Ishikawa (cell line): Measurements from ENCODE around the gene NOTCH2.

Experiments used
- CEBPB ChIP-seq: IDR thresholded peaks from 2 replicates; pipeline ENCODE4 v1.6.1; 2012
- CREB1 ChIP-seq: IDR thresholded peaks from 2 replicates; pipeline ENCODE4 v1.6.1; 2012; ENCODE audit warnings: low read depth
- EGR1 ChIP-seq: IDR thresholded peaks from 2 replicates; pipeline ENCODE4 v1.6.1; 2012
- EP300 ChIP-seq: IDR thresholded peaks from 2 replicates; pipeline ENCODE4 v1.6.1; 2012; ENCODE audit warnings: borderline replicate concordance
- FOXM1 ChIP-seq: IDR thresholded peaks from 2 replicates; pipeline ENCODE4 v1.6.1; 2012; ENCODE audit warnings: low read depth, borderline replicate concordance
- NFIC ChIP-seq: IDR thresholded peaks from 2 replicates; pipeline ENCODE4 v1.6.1; 2012
- RAD21 ChIP-seq: IDR thresholded peaks from 2 replicates; pipeline ENCODE4 v1.6.1; 2012; ENCODE audit warnings: low read depth
- TAF1 ChIP-seq: IDR thresholded peaks from 2 replicates; pipeline ENCODE4 v1.6.1; 2012; ENCODE audit warnings: low read depth, mild to moderate bottlenecking
- TCF12 ChIP-seq: IDR thresholded peaks from 2 replicates; pipeline ENCODE4 v1.6.1; 2012; ENCODE audit warnings: low read depth
- TEAD4 ChIP-seq: IDR thresholded peaks from 2 replicates; pipeline ENCODE4 v1.6.1; 2012
- YY1 ChIP-seq: IDR thresholded peaks from 2 replicates; pipeline ENCODE4 v1.6.1; 2012; ENCODE audit warnings: low read depth
- ZBTB7A ChIP-seq: IDR thresholded peaks from 2 replicates; pipeline ENCODE4 v1.6.1; 2012; ENCODE audit warnings: low read depth
- TF ChIP-seq, protein P1 (sequence below): IDR thresholded peaks from 2 replicates; pipeline ENCODE4 v1.6.1; 2012
- TF ChIP-seq, protein P2 (sequence below): IDR thresholded peaks from 2 replicates; pipeline ENCODE4 v1.6.1; 2012
- TF ChIP-seq, protein P3 (sequence below): IDR thresholded peaks from 2 replicates; pipeline ENCODE4 v1.6.1; 2012; ENCODE audit warnings: low read depth, mild to moderate bottlenecking

The NOTCH2 gene

DNA sequence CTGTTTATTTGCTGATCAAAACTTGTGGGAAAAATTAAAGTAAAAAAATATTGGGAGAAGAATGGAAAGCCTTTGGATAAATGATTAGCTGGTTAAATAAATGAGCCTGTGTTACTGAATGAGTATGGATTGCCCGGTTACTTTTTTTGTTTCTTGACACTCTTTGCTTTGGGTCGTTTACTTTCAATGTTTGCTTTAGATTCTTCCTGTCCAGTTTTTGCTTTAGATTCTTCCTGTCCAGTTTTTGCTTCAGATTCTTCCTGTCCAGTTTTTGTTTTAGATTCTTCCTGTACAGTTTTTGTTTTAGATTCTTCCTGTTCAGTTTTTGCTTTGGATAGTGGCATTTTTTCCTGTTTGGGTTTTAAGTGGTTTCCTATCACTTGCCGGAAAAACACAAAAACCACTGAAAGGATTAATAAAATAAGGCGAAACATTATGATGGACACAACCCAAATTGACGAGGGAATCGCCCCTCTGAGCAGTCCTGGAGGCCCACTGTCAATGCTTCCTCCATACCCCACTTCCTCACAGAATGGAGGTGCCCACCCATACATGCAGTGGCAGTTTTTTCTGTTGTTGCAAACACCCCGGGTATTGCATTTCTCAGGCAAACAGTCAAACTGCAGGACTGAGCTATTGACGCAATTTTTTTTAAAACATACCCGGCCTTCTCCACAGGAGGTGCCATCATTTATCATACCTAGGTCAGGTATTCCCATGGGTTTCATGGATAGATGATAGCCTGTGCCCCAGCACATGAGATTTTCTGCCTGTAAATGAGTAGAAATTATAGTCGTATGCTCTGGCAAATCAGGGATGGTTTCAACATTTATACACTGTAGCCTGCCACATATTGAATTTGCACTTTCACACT, 175.4 kb downstream of the NOTCH2 start:
- TF ChIP-seq NFIC, result no peak
- TF ChIP-seq YY1, result no peak
- no peak for TF ChIP-seq CREB1
- no peak for TF ChIP-seq TCF12
- TF ChIP-seq, protein P1, sequence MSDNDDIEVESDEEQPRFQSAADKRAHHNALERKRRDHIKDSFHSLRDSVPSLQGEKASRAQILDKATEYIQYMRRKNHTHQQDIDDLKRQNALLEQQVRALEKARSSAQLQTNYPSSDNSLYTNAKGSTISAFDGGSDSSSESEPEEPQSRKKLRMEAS, result no peak
- TF ChIP-seq TEAD4, result no peak
- no peak for TF ChIP-seq CEBPB
- TF ChIP-seq, protein P2, sequence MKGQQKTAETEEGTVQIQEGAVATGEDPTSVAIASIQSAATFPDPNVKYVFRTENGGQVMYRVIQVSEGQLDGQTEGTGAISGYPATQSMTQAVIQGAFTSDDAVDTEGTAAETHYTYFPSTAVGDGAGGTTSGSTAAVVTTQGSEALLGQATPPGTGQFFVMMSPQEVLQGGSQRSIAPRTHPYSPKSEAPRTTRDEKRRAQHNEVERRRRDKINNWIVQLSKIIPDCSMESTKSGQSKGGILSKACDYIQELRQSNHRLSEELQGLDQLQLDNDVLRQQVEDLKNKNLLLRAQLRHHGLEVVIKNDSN, result no peak
- TF ChIP-seq EGR1, result no peak
- TF ChIP-seq RAD21, result no peak
- no peak for TF ChIP-seq EP300
- no peak for TF ChIP-seq TAF1
- TF ChIP-seq, protein P3, sequence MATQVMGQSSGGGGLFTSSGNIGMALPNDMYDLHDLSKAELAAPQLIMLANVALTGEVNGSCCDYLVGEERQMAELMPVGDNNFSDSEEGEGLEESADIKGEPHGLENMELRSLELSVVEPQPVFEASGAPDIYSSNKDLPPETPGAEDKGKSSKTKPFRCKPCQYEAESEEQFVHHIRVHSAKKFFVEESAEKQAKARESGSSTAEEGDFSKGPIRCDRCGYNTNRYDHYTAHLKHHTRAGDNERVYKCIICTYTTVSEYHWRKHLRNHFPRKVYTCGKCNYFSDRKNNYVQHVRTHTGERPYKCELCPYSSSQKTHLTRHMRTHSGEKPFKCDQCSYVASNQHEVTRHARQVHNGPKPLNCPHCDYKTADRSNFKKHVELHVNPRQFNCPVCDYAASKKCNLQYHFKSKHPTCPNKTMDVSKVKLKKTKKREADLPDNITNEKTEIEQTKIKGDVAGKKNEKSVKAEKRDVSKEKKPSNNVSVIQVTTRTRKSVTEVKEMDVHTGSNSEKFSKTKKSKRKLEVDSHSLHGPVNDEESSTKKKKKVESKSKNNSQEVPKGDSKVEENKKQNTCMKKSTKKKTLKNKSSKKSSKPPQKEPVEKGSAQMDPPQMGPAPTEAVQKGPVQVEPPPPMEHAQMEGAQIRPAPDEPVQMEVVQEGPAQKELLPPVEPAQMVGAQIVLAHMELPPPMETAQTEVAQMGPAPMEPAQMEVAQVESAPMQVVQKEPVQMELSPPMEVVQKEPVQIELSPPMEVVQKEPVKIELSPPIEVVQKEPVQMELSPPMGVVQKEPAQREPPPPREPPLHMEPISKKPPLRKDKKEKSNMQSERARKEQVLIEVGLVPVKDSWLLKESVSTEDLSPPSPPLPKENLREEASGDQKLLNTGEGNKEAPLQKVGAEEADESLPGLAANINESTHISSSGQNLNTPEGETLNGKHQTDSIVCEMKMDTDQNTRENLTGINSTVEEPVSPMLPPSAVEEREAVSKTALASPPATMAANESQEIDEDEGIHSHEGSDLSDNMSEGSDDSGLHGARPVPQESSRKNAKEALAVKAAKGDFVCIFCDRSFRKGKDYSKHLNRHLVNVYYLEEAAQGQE, result no peak
- TF ChIP-seq FOXM1, result no peak
- TF ChIP-seq ZBTB7A, result no peak

DNA sequence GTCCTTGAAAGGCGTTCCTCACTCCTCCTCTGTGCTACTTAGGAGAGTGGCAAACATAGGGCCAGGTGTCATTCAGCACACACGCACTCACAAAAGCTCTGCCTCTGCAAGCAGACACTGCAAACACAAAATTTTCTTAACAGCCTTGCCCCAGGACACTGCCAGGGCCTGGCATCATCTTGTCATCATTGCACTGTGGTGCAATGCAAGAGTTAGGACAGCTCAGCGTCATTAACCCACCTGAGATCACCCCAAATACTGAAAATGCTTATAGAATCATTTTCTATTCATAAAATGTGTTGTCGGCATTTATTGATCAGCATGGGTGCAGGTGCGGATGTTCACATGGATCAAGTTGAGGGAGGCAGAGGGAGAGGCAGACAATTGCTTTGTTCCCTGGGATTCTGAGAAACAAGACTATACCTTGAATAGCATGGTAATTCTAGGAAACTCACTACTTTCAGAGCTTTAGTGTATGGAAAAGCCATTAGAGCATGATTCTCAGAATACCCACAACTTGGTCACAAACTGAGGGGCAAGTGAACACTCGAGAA, 176.1 kb downstream of the NOTCH2 start:
- TF ChIP-seq NFIC, result no peak

DNA sequence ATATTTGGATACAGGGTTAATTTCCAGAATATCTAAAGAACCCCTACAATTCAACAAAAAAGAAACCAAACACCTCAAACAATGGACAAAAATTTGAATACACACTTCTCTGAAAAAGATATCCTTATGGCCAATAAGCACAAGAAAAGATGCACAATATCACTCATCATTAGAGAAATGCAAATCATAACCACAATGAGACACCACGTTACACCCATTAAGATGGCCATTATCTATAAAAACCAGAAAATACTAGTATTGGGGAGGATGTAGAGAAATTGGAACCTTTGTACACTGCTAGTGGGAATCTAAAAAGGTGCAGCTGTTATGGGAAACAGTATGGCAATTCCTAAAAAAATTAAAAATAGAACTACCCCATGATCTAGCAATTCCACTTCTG, 178.1 kb downstream of the NOTCH2 start:
- TF ChIP-seq TEAD4 (no peak), TCF12 (no peak), EGR1 (no peak), FOXM1 (no peak), TAF1 (no peak), YY1 (no peak), ZBTB7A (no peak), CREB1 (no peak), NFIC (no peak), CEBPB (no peak), RAD21 (no peak), EP300 (no peak)
- TF ChIP-seq, protein P1, result no peak
- TF ChIP-seq, protein P2, result no peak
- TF ChIP-seq, protein P3, result no peak

DNA sequence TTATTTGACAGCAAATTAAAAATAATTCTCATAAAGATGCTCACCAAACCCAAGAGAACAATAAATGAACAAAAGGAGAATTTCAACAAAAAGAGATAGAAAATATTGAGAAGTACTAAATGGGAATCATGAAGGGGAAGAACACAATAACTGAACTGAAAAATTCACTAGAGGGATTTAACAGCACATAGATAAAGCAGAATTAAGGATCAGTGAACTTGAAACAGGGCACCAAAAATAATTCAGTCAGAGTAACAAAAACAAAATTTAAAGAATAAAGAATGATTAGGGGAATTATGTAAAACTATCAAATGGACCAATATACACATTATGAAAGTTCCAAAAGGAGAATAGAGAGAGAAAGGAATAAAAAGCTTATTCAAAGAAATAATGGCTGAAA, 181.0 kb downstream of the NOTCH2 start:
- no peak for TF ChIP-seq NFIC
- TF ChIP-seq CEBPB, result no peak
- TF ChIP-seq TAF1, result no peak
- TF ChIP-seq, protein P2, result no peak
- no peak for TF ChIP-seq RAD21
- no peak for TF ChIP-seq TCF12
- TF ChIP-seq TEAD4, result no peak
- TF ChIP-seq EP300, result no peak
- TF ChIP-seq YY1, result no peak
- no peak for TF ChIP-seq FOXM1
- TF ChIP-seq ZBTB7A, result no peak
- TF ChIP-seq EGR1, result no peak
- TF ChIP-seq, protein P3, result no peak
- TF ChIP-seq, protein P1, result no peak
- no peak for TF ChIP-seq CREB1
